ENCODE measurements around the gene PLAC8. TPM values are rescaled to one million over a fixed set of nuclear protein-coding genes. Genes with fewer than 3 reads are reported as not detected.

Gene PLAC8
- total RNA-seq, 4 donors from 2014 or later, result 27.3 to 569 (median 401) TPM

GRCh38 chr4:83074086-83074704, 40.3 kb downstream of the PLAC8 start:
- WGBS, 2 donors (ENCODE audit: low coverage in 1 of 2), result 67% methylated on average over 9 to 10 of the region's 10 CpGs

GRCh38 chr4:83071116-83071515, 43.4 kb downstream of the PLAC8 start:
- intact Hi-C loops (cut with DNase I; ENCODE audit: low total_unique reads), result loop anchor here (10.0 kb wide), 1 partner anchor 194 kb away; no protein-coding TSS in a partner anchor
- no peaks in the 10 kb centered on the region for H3K9me3 ChIP-seq

More at GRCh38 chr4:83074086-83074704, 40.3 kb downstream of the PLAC8 start:
- Histone ChIP-seq H3K4me1 (peaks cover 0 to 32% (median 4%) of the 10 kb centered on the region in 4 donors), H3K36me3 (peaks cover 0 to 12% (median 4%) of the 10 kb centered on the region in 4 donors), H3K4me3 (no peak overlapping the region), H3K9me3 (no peaks in the 10 kb centered on the region), H3K27me3 (no peaks in the 10 kb centered on the region), H3K27ac (peak overlapping the region in 1 of 4 donors; percentile 66)
- no peak for TF ChIP-seq EP300 (IDR thresholded peaks at IDR 0.05; ENCODE audit: low read depth)
- peak; percentile 66 to 85 (median 75) for TF ChIP-seq CTCF (IDR thresholded peaks at IDR 0.05)
- TF ChIP-seq POLR2A (IDR thresholded peaks at IDR 0.05), result no peak
- in situ Hi-C loops (cut with MboI; ENCODE audit: low pct_ligation_motif_present in 1 of 4, low pct_unique_long_range_greater_than_20kb in 1 of 4, low sequenced_read_pairs in 3 of 4), result loop anchor here in 1 of 4 donors (10.0 kb wide), 1 partner anchor 181 kb away; no protein-coding TSS in a partner anchor
- peak; percentile 30 for DNase-seq
- intact Hi-C loops (cut with DNase I; ENCODE audit: low total_unique reads), result loop anchor here (10.0 kb wide), 1 partner anchor 191 kb away; no protein-coding TSS in a partner anchor

GRCh38 chr4:83067058-83067639, 47.4 kb downstream of the PLAC8 start:
- DNase-seq, result no peak
- Histone ChIP-seq H3K9me3 (no peaks in the 10 kb centered on the region), H3K27me3 (no peaks in the 10 kb centered on the region), H3K4me3 (no peak overlapping the region), H3K36me3 (peaks cover 0 to 60% (median 27%) of the 10 kb centered on the region in 4 donors), H3K27ac (no peak overlapping the region), H3K4me1 (peaks cover 0 to 13% (median 4%) of the 10 kb centered on the region in 4 donors)
- TF ChIP-seq CTCF (IDR thresholded peaks at IDR 0.05), result no peak
- TF ChIP-seq POLR2A (IDR thresholded peaks at IDR 0.05), result no peak
- no peak for TF ChIP-seq POLR2AphosphoS5 (IDR thresholded peaks at IDR 0.05)
- no peak for TF ChIP-seq EP300 (IDR thresholded peaks at IDR 0.05; ENCODE audit: low read depth)
- 64 to 77% methylated on average over 3 to 10 of the region's 10 CpGs for WGBS, 2 donors (ENCODE audit: low coverage in 1 of 2)
- in situ Hi-C loops (cut with MboI; ENCODE audit: low pct_ligation_motif_present in 1 of 4, low pct_unique_long_range_greater_than_20kb in 1 of 4, low sequenced_read_pairs in 3 of 4), result loop anchor here in 1 of 4 donors (10.0 kb wide), 1 partner anchor 198 kb away; no protein-coding TSS in a partner anchor
- intact Hi-C loops (cut with DNase I; ENCODE audit: low total_unique reads), result no loop called here

More at GRCh38 chr4:83071116-83071515, 43.4 kb downstream of the PLAC8 start:
- H3K36me3 ChIP-seq, result peaks cover 0 to 38% (median 19%) of the 10 kb centered on the region in 4 donors
- whole genome bisulfite sequencing, 2 donors (ENCODE audit: low coverage in 1 of 2), result 86 to 89% methylated on average over 1 of the region's 1 CpG
- no peak overlapping the region for H3K4me3 ChIP-seq
- no peaks in the 10 kb centered on the region for H3K27me3 ChIP-seq
- TF ChIP-seq CTCF (IDR thresholded peaks at IDR 0.05) (no peak), EP300 (IDR thresholded peaks at IDR 0.05; ENCODE audit: low read depth) (no peak), POLR2A (IDR thresholded peaks at IDR 0.05) (no peak)
- in situ Hi-C loops (cut with MboI; ENCODE audit: low pct_ligation_motif_present in 1 of 4, low pct_unique_long_range_greater_than_20kb in 1 of 4, low sequenced_read_pairs in 3 of 4), result loop anchor here in 1 of 4 donors (10.0 kb wide), 1 partner anchor 184 kb away; no protein-coding TSS in a partner anchor
- H3K4me1 ChIP-seq, result peaks cover 0 to 34% (median 4%) of the 10 kb centered on the region in 4 donors
- DNase-seq, result no peak
- no peak overlapping the region for H3K27ac ChIP-seq

GRCh38 chr4:83065266-83065665, 49.3 kb downstream of the PLAC8 start:
- intact Hi-C loops (cut with DNase I; ENCODE audit: low total_unique reads) (no loop called here), in situ Hi-C loops (cut with MboI; ENCODE audit: low pct_ligation_motif_present in 1 of 4, low pct_unique_long_range_greater_than_20kb in 1 of 4, low sequenced_read_pairs in 3 of 4) (loop anchor here in 1 of 4 donors (10.0 kb wide), 1 partner anchor 200 kb away; no protein-coding TSS in a partner anchor)
- Histone ChIP-seq H3K27ac (no peak overlapping the region), H3K36me3 (peaks cover 0 to 67% (median 31%) of the 10 kb centered on the region in 4 donors), H3K27me3 (no peaks in the 10 kb centered on the region), H3K4me1 (peaks cover 0 to 6% (median under 1%) of the 10 kb centered on the region in 4 donors), H3K4me3 (no peak overlapping the region), H3K9me3 (no peaks in the 10 kb centered on the region)
- no peak for TF ChIP-seq CTCF (IDR thresholded peaks at IDR 0.05)
- no peak for DNase-seq
- 86 to 89% methylated on average over 1 of the region's 1 CpG for WGBS, 2 donors (ENCODE audit: low coverage in 1 of 2)

Data from transverse colon (tissue), 4 donors.